GM23248 (cell line): ENCODE measurements around the gene TAS2R50. TPM values are rescaled to one million over a fixed set of nuclear protein-coding genes. Genes with fewer than 3 reads are reported as not detected.

Experiments used
- DNase-seq: peaks from one replicate; pipeline ENCODE4 v3.0.0-alpha.2; 2015
- H2AFZ ChIP-seq: fragments of 200-600 bp; sonication (generic); 2 replicates; pipeline ENCODE4 v1.6.1; 2016; ENCODE audit warnings: antibody characterized with exemption
- H3F3A ChIP-seq: fragments of 200-600 bp; sonication (generic); 2 replicates; pipeline ENCODE4 v1.6.1; 2016; ENCODE audit warnings: mild to moderate bottlenecking, antibody characterized with exemption, mixed run types; ENCODE audit not compliant: insufficient read depth
- H3K27ac ChIP-seq: fragments of 200-600 bp; sonication (generic); 2 replicates; pipeline ENCODE4 v1.5.1; 2016; ENCODE audit warnings: mild to moderate bottlenecking
- H3K27me3 ChIP-seq: fragments of 200-600 bp; sonication (generic); replicated peaks from 2 replicates; pipeline ENCODE4 v1.6.1; 2016; ENCODE audit warnings: mild to moderate bottlenecking; ENCODE audit not compliant: insufficient read depth
- H3K36me3 ChIP-seq: fragments of 200-600 bp; sonication (generic); 2 replicates; pipeline ENCODE4 v1.6.1; 2016; ENCODE audit warnings: low read depth, mild to moderate bottlenecking
- H3K4me1 ChIP-seq: fragments of 200-600 bp; sonication (generic); 2 replicates; pipeline ENCODE4 v1.6.1; 2016; ENCODE audit warnings: mild to moderate bottlenecking; ENCODE audit not compliant: insufficient read depth
- H3K4me2 ChIP-seq: fragments of 200-600 bp; sonication (generic); one replicate; pipeline ENCODE4 v1.6.1; 2016; ENCODE audit warnings: mild to moderate bottlenecking; ENCODE audit not compliant: unreplicated experiment
- H3K4me3 ChIP-seq: fragments of 200-600 bp; sonication (generic); 2 replicates; pipeline ENCODE4 v1.5.1; 2016; ENCODE audit warnings: mild to moderate bottlenecking
- H3K79me2 ChIP-seq: fragments of 200-600 bp; sonication (generic); 2 replicates; pipeline ENCODE4 v1.6.1; 2016; ENCODE audit warnings: mild to moderate bottlenecking; ENCODE audit not compliant: insufficient read depth
- H3K9ac ChIP-seq: fragments of 200-600 bp; sonication (generic); 2 replicates; pipeline ENCODE4 v1.6.1; 2016; ENCODE audit warnings: mild to moderate bottlenecking
- H3K9me2 ChIP-seq: fragments of 200-600 bp; sonication (generic); 2 replicates; pipeline ENCODE4 v1.6.1; 2016; ENCODE audit warnings: mixed run types, mild to moderate bottlenecking, moderate library complexity; ENCODE audit not compliant: insufficient read depth
- H3K9me3 ChIP-seq: fragments of 200-600 bp; sonication (generic); one replicate; pipeline ENCODE4 v1.6.1; 2017; ENCODE audit warnings: low read depth
- H4K20me1 ChIP-seq: fragments of 200-600 bp; sonication (generic); 2 replicates; pipeline ENCODE4 v1.6.0; 2016; ENCODE audit not compliant: insufficient read depth
- EZH2 ChIP-seq: fragments of 200-600 bp; sonication (generic); IDR thresholded peaks from 2 replicates; pipeline ENCODE4 v1.6.1; 2018; ENCODE audit warnings: antibody characterized with exemption, mild to moderate bottlenecking; ENCODE audit not compliant: insufficient read depth, poor library complexity, severe bottlenecking
- EZH2phosphoT487 ChIP-seq: fragments of 200-600 bp; sonication (generic); IDR thresholded peaks from 2 replicates; pipeline ENCODE4 v1.6.1; 2018; ENCODE audit warnings: antibody characterized with exemption, moderate library complexity, mild to moderate bottlenecking, low read depth; ENCODE audit not compliant: insufficient read depth
- whole genome bisulfite sequencing, 2 experiments: methylation state at CpG; one replicate each; pipeline ENCODE4 v1.1.6; 2015 to 2017; ENCODE audit warnings: low lambda C conversion rate in 2 of 2, low coverage in 1 of 2; ENCODE audit errors: missing lambda C conversion rate in 2 of 2; 5-methylcytosine and 5-hydroxymethylcytosine counted together
- in situ Hi-C: fragments of 300-500 bp; cut with MboI; formaldehyde crosslinking; loops from 2 replicates; pipeline ENCODE4 v1.15.0; 2020
- polyA plus RNA-seq: library from polyadenylated mRNA; unstranded; fragments of >200 nt; fragmentation: Nextera tagmentation; extraction: Ambion mirVana; gene quantifications from 2 replicates; pipeline ENCODE4 v1.2.1, GENCODE V29; 2016
- total RNA-seq: library from RNA; depleted of rRNA; stranded (reverse); fragments of >200 nt; shearing (Covaris generic); gene quantifications from 2 replicates; pipeline ENCODE4 v1.2.3, GENCODE V29; 2014

The TAS2R50 gene
- total and polyA plus RNA-seq, 2 experiments from 2014 or later = 0.32 TPM; not detected in 1

DNA sequence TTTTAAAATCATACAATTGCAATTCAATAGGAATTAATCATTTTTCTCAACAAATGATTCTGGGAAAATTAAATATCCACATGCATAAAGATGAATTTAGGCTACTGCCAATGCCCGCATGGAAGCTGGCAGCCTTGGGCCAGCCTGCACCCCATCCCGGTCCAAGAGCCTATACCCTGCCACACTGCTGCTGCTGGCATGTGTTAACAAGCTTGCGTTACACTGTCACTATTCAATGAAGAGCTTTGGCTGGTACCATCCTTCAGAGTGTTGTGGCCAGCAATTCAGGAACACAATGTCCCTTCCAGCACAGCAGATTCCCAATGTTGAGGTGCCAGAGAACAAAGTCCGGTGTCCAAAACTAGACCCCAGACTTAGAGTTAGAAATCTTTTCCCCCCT lies 34.1 kb downstream of the TAS2R50 start:
- TF ChIP-seq EZH2phosphoT487 = no peak
- TF ChIP-seq EZH2 = no peak
- H3K27me3 ChIP-seq = no peaks in the 10 kb centered on the region
- WGBS, 2 experiments = 36 to 48% methylated on average over 4 of the region's 4 CpGs
- DNase-seq = no peak
- H3K79me2 ChIP-seq = peaks cover 12% of the 10 kb centered on the region; the same call in 1 of the 2 replicates
- no peak overlapping the region for H3K4me3 ChIP-seq
- no peaks in the 10 kb centered on the region for H3F3A ChIP-seq
- in situ Hi-C loops = no loop called here
- no peaks in the 10 kb centered on the region for H3K36me3 ChIP-seq
- no peak overlapping the region for H3K27ac ChIP-seq
- no peaks in the 10 kb centered on the region for H4K20me1 ChIP-seq
- no peak overlapping the region for H2AFZ ChIP-seq
- no peak overlapping the region for H3K4me2 ChIP-seq
- H3K4me1 ChIP-seq = 0 out of 2 replicates have a peak, but pooled peaks cover 4% of the 10 kb centered on the region
- H3K9me2 ChIP-seq = no peaks in the 10 kb centered on the region
- no peaks in the 10 kb centered on the region for H3K9me3 ChIP-seq
- no peak overlapping the region for H3K9ac ChIP-seq

DNA sequence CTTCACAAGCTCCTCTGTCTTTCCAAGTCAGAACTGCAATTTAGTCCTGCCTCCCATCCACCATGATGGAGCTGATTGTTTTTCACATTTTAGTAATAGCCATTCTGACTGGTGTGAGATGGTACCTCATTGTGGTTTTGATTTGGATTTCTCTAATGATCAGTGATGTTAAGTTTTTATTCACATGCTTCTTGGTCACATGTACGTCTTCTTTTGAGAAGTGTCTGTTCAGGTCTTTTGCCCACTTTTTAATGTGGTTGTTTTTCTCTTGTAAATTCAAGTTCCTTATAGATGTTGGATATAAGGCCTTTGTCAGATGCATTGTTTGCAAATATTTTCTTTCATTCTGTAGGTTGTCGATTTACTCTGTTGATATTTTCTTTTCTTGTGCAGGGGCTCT lies 43.5 kb downstream of the TAS2R50 start:
- Histone ChIP-seq H3F3A (peaks cover 14% of the 10 kb centered on the region), H3K27me3 (no peaks in the 10 kb centered on the region), H3K9me3 (no peaks in the 10 kb centered on the region), H3K4me1 (peaks cover 13% of the 10 kb centered on the region), H3K9me2 (no peaks in the 10 kb centered on the region), H3K36me3 (no peaks in the 10 kb centered on the region), H4K20me1 (no peaks in the 10 kb centered on the region), H3K9ac (no peak overlapping the region), H3K4me2 (no peak overlapping the region), H2AFZ (no peak overlapping the region), H3K27ac (no peak overlapping the region), H3K79me2 (no peaks in the 10 kb centered on the region), H3K4me3 (no peak overlapping the region)
- DNase-seq = no peak
- TF ChIP-seq EZH2 (no peak), EZH2phosphoT487 (no peak)
- in situ Hi-C loops = no loop called here
- WGBS, 2 experiments = 84 to 86% methylated on average over 2 of the region's 2 CpGs

DNA sequence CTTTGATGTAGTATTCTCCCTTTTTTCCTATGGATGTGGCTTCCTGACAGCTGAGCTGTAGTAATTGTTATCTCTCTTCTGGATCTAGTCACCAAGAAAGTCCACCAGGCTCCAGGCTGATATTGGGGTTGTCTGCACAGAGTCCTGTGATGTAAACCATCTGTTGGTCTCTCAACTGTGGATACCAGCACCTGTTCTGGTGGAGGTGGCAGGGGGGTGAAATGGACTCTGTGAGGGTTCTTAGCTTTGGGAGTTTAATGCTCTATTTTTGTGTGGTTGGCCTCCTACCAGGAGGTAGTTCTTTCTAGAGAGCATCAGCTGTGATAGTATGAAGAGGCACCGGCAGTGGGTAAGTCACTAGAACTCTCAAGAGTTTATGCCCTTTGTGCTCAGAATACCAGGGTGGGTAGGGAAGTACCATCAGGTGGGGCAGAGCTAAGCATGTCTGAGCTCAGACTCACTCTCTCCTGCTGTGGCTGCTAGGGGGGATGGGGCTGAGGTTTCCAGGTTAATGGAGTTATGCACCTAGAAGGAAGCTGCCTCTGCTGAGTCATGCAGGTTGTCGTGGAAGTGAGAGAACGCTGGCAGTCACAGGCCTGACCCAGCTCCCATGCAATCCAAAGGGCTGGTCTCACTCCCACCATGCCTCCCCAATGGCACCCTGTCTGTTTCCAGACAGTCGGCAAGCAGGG lies 44.6 kb downstream of the TAS2R50 start:
- TF ChIP-seq EZH2 (no peak), EZH2phosphoT487 (no peak)
- Histone ChIP-seq H3K4me1 (peaks cover 13% of the 10 kb centered on the region), H3K4me3 (no peak overlapping the region), H4K20me1 (no peaks in the 10 kb centered on the region), H3K9me2 (no peaks in the 10 kb centered on the region), H3K27me3 (no peaks in the 10 kb centered on the region), H2AFZ (no peak overlapping the region), H3K9ac (no peak overlapping the region), H3K36me3 (no peaks in the 10 kb centered on the region), H3F3A (peaks cover 14% of the 10 kb centered on the region), H3K79me2 (no peaks in the 10 kb centered on the region), H3K9me3 (no peaks in the 10 kb centered on the region), H3K4me2 (no peak overlapping the region), H3K27ac (no peak overlapping the region)
- in situ Hi-C loops = no loop called here
- 89 to 100% methylated on average over 4 of the region's 4 CpGs for WGBS, 2 experiments
- DNase-seq = no peak

DNA sequence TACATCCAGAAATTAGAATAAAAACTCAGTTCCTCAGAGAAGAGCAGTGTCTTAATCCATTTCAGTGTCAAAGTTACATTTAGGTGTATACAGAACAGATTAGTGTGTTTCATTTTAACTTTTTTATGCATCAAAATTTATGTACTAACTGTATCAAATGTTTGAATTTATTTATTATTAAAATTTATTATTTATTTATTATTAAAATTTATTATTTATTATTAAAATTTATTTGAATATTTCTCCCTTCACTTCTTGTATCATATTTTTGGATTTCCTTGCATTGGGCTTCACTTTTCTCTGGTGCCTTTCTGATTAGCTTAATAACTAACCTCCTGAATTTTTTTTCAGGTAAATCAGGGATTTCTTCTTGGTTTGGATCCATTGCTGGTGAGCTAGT lies 45.3 kb downstream of the TAS2R50 start:
- TF ChIP-seq EZH2phosphoT487 (no peak), EZH2 (no peak)
- H3K9ac ChIP-seq = no peak overlapping the region
- no peaks in the 10 kb centered on the region for H4K20me1 ChIP-seq
- peaks cover 14% of the 10 kb centered on the region for H3F3A ChIP-seq
- no peak for DNase-seq
- H3K4me1 ChIP-seq = peaks cover 13% of the 10 kb centered on the region
- no peak overlapping the region for H3K27ac ChIP-seq
- no peaks in the 10 kb centered on the region for H3K79me2 ChIP-seq
- no peak overlapping the region for H2AFZ ChIP-seq
- H3K36me3 ChIP-seq = no peaks in the 10 kb centered on the region
- H3K27me3 ChIP-seq = no peaks in the 10 kb centered on the region
- H3K9me2 ChIP-seq = no peaks in the 10 kb centered on the region
- H3K4me3 ChIP-seq = no peak overlapping the region
- no peaks in the 10 kb centered on the region for H3K9me3 ChIP-seq
- in situ Hi-C loops = no loop called here
- no peak overlapping the region for H3K4me2 ChIP-seq
